IPS DF 4.7 (cell line): ENCODE data around the gene UNC5B.

Experiments
- DNase-seq: peaks from one replicate; pipeline ENCODE4 v3.0.0-alpha.2; 2013; ENCODE audit warnings: low spot score; ENCODE audit errors: extremely low read depth

Gene UNC5B

DNA sequence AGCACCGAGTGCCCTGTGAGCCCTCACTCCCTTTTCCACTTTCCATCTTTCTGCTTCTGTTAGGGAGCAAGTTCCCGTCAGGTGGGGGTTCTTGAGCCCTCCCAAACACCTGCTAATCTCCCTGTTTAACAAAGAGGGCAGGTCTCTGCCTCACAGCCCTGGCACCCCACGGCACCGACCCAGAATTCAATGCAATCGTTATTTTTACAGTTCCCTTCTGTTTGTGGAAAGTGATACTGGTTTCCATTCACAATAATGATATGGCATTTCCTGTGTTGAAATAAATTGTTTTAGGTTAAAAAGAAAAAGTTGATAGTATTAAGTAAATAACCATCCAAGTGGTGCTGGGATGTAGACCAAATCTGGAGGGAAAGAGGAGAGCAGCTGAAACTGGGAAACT is 67.8 kb downstream of the UNC5B start:
- DNase-seq = no peak

DNA sequence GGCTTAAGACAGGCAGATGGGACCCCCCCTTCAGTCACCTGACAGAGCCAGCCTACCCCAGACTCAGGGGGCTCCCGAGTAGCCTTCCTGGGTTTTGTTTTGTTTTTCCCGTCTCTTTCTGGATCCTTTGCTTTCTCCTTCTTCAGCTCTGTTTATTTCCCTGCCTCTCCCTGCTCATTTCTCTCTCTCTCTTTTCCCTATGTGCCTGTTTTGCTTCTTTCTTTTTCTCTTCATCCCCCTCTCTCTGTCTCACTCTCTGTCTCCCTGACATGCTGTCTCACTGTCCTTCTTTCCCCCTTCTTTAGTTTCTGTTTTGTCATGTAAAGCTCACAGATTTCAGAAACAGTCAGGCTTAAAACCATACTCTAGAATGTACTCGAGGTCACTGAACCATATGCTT is 68.5 kb downstream of the UNC5B start:
- DNase-seq = no peak

- DNase-seq = no peak
Measured at GRCh38 chr10:71281646-71282322, 69.4 kb downstream of the UNC5B start.

DNA sequence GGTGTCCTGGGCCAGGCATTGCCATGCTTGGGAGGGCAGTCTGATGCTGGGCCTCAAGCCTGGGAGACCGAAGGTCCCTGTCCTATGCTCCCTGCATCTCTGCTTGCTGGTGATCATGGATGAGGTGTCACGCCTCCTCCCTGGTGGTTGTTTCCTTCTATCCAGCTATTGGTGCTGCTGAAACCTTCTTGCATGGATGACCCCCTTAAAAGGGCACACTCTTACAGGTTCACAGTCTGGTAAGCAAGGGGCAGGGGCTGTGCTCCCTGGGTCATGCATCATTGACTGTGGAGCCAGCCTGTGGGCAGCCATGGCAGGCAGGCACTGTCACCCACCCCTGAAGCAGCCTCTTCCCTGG is 69.9 kb downstream of the UNC5B start:
- DNase-seq = no peak

GRCh38 chr10:71283410-71283809 is 71.0 kb downstream of the UNC5B start:
- no peak for DNase-seq

DNA sequence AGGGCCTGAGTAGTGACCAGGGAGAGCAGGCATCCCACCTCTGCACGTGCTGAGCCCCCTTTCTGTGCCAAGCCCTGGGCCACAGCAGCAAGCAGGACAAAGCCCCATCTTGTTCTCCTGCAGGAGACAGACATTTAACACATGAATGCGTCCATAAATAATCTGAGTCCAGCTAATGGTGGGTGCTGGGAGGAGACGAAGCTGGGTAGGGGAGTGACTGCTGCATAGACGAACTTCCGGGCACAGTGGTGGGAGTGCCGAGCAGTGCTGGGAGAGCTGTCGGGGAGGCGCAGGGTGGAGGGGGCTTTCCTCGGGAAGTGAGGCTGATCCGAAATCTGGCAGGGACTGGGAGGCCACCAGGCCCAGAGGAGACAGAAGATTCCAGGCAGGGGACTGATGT is 71.5 kb downstream of the UNC5B start:
- no peak for DNase-seq

DNA sequence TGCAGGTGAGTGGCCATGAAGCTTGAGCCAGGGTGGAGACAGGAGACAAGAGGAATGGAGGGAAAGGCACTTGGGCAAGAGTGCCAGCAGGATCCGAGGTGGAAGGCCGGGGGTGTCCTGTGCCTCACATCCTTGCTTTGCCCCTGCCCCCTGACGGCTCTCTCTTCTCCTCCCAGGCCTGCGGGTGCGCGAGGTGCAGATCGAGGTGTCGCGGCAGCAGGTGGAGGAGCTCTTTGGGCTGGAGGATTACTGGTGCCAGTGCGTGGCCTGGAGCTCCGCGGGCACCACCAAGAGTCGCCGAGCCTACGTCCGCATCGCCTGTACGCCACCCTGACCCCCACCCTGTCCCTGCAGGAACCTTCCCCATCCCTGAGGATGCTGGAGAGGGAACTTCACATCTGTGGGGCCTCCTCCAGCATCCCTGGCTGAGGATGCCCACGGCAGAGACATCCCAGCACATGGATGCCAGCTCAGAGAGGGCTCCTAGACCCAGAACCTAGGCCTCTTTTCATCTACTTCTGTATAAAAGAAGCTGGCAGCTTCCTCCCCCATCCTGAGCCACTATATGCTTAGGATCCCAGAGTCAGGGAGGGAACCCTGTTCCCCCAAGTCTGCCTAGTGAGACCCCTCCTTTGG is 72.3 kb downstream of the UNC5B start:
- DNase-seq = no peak

DNA sequence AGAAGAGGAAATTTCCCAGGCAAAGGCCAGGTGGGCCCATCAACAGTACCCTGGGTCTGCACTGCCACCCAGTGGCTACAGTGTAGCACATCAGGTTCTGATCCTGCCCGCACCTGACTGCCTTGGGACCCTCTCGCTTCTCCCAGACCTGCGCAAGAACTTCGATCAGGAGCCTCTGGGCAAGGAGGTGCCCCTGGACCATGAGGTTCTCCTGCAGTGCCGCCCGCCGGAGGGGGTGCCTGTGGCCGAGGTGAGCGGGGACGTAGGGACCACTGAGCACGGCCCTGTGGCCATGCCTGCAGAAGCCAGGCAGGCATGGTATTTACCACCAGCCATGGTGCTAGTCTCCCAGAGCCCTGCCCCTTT is 72.8 kb downstream of the UNC5B start:
- no peak for DNase-seq

- DNase-seq = no peak
Measured at GRCh38 chr10:71285986-71286385, 73.6 kb downstream of the UNC5B start.

DNA sequence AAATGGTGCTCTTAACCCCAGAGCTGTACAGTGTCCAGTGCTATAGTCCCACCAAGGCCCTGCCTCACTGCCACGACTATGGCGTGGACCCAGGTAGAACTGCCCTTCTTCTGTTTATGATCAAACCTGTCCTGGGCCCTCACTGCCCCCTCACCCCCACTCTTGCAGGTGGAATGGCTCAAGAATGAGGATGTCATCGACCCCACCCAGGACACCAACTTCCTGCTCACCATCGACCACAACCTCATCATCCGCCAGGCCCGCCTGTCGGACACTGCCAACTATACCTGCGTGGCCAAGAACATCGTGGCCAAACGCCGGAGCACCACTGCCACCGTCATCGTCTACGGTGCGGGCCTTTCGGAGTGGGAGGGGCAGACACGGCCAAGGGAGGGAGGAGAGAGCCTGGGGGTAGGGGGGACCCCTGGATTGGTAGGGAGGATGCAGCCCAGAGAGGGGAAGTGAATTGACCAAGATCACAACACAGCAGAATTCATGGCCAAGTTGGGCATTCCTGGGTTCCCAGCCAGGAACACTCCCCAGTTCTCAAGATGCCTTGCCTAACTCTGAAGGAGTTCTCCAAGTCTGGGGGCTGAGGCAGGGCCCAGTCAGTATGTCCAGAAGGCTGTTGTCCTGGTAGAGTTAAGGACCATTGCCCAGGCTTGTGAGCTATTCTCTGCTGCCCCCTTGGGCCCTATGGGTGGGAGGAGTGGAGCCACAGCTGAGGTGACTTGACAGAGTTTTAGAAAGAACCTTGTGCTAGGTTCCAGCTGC is 74.3 kb downstream of the UNC5B start:
- no peak for DNase-seq

- no peak for DNase-seq
Measured at GRCh38 chr10:71287456-71287855, 75.1 kb downstream of the UNC5B start.

DNA sequence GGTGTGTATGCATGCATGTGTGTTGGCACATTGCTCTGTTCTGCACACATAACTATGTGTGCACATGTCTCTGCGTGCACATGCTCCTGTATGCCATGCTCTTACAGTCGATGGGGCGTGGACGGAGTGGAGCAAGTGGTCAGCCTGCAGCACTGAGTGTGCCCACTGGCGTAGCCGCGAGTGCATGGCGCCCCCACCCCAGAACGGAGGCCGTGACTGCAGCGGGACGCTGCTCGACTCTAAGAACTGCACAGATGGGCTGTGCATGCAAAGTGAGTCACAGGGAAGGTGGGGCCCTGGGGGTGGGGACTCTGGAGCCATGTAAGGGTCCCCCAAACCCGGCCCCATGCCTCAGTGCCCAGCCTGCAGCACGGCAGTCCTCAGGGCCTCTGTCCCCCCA is 76.1 kb downstream of the UNC5B start:
- DNase-seq = no peak

DNA sequence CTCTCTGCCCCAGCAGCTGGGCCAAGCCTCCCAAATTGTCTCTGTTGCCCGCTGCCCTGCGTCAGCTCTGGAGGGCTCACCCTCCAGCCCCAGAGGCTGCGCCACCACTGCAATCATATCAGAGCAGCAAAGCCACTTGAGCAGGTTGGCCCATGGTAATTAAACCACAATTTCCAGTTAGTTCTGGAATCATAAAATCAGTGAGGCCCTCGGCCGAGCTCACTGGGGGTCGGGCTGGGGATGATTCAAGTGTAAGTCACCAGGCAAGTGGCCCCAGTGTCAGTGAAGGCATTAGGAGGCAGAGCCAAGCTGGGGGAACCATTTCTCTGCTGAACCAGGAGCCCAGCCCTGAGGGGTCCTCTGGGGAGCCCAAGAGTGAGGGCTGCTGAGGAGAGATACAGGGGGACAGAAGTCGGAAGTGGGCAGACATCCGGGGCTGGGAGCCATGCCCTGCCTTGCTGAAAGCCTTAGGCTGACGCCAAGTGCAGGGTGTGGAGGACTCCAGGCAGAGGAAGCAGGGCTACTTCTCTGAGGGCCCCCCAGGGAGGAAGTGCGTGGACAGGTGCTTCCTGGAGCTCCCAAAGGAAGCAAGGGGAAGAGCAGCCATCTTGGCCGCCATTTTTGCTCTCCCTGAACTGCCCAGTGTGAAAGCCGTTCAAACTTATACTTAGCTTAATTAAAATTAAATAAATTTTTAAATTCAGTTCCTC is 77.2 kb downstream of the UNC5B start:
- DNase-seq = no peak

DNA sequence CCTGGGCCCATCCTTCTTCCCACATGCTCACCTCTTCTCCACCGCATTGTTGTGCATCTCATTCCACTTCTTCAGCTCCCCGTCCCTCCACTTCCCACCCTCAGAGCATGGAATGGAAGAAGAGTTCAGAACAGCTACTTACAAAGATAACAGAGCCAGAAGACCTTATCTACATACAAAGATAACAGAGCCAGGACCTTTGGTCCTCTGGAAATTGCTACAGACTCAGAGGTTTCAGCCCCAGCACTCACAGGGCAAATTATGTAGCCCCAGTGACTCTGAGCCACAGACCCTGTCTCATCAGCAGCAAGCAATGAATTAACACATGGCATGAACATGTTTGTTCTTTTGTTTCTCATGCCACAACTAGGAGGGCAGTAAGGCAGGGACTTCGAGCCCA is 78.0 kb downstream of the UNC5B start:
- no peak for DNase-seq

GRCh38 chr10:71290806-71291527 is 78.6 kb downstream of the UNC5B start:
- DNase-seq = no peak

- DNase-seq = no peak
Measured at GRCh38 chr10:71291528-71291900, 79.1 kb downstream of the UNC5B start.

DNA sequence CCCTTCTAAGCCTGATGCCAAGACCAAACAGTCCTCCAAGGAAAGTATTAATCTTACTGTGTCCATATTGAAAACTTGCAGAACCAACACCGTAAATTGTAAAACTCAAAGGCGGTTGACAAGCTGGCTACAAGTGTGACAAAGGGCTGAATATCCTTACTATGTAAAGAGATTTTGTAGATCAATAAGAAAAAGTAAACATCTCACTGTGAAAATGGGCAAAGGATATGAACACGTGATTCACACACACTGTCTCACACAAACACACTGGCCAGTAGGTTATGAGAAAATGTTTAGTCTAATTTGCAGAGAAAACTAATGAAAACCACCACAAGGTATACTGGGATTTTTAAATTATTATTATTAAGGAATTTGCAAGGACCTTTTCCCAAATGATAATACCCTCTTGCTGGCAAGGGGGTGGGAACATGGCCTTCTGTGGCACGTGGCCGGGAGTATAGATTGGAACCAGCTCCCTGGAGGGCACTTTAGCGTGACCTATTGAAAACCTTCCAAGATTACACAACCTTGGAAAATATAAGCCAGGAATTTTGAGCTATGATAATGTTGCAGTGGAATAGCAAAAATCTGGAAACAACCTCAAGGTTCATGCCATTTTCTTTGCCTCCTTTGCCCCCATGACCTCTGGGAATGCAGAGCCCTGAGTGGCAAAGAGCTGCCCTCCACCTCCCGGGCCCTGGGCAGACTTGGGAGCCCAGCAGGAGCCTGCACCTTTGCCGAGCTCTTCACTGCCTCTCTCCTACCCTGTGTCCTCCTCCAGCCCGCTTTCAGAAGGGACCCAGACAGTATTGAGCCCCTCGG is 80.5 kb downstream of the UNC5B start:
- DNase-seq = no peak

DNA sequence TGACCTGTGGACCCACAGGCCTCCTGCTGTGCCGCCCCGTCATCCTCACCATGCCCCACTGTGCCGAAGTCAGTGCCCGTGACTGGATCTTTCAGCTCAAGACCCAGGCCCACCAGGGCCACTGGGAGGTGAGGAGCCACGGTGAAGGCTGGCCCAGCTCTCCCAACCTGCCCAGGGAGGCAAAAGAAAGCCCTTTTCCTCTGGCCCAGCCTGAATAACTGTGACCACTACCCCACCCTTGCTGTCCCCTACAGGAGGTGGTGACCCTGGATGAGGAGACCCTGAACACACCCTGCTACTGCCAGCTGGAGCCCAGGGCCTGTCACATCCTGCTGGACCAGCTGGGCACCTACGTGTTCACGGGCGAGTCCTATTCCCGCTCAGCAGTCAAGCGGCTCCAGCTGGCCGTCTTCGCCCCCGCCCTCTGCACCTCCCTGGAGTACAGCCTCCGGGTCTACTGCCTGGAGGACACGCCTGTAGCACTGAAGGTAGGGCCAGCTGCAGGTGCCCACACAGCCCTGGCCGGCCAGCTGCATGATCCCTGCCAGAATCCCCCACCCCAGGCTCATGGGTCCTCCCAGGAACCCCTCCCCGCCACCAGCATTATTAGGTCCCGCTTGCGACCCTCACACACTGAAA is 81.2 kb downstream of the UNC5B start:
- DNase-seq = no peak

- DNase-seq = no peak
Measured at GRCh38 chr10:71294091-71294561, 81.8 kb downstream of the UNC5B start.

GRCh38 chr10:71294856-71295255 is 82.5 kb downstream of the UNC5B start:
- DNase-seq = no peak
